ENCODE measurements around the gene SMURF1.

- TF ChIP-seq, protein P1, sequence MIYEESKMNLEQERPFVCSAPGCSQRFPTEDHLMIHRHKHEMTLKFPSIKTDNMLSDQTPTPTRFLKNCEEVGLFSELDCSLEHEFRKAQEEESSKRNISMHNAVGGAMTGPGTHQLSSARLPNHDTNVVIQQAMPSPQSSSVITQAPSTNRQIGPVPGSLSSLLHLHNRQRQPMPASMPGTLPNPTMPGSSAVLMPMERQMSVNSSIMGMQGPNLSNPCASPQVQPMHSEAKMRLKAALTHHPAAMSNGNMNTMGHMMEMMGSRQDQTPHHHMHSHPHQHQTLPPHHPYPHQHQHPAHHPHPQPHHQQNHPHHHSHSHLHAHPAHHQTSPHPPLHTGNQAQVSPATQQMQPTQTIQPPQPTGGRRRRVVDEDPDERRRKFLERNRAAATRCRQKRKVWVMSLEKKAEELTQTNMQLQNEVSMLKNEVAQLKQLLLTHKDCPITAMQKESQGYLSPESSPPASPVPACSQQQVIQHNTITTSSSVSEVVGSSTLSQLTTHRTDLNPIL (CRISPR knock-in tag; IDR thresholded peaks at IDR 0.05; ENCODE audit: low read depth): no peak
- no peak for TF ChIP-seq SNAI2 (CRISPR knock-in tag; IDR thresholded peaks at IDR 0.05)
- no peak for TF ChIP-seq TCF4 (CRISPR knock-in tag; IDR thresholded peaks at IDR 0.05; ENCODE audit: borderline replicate concordance)
- TF ChIP-seq ZFP3 (CRISPR knock-in tag; IDR thresholded peaks at IDR 0.05): no peak
- TF ChIP-seq ZNF8 (CRISPR knock-in tag; IDR thresholded peaks at IDR 0.05): no peak
- TF ChIP-seq, protein P2, sequence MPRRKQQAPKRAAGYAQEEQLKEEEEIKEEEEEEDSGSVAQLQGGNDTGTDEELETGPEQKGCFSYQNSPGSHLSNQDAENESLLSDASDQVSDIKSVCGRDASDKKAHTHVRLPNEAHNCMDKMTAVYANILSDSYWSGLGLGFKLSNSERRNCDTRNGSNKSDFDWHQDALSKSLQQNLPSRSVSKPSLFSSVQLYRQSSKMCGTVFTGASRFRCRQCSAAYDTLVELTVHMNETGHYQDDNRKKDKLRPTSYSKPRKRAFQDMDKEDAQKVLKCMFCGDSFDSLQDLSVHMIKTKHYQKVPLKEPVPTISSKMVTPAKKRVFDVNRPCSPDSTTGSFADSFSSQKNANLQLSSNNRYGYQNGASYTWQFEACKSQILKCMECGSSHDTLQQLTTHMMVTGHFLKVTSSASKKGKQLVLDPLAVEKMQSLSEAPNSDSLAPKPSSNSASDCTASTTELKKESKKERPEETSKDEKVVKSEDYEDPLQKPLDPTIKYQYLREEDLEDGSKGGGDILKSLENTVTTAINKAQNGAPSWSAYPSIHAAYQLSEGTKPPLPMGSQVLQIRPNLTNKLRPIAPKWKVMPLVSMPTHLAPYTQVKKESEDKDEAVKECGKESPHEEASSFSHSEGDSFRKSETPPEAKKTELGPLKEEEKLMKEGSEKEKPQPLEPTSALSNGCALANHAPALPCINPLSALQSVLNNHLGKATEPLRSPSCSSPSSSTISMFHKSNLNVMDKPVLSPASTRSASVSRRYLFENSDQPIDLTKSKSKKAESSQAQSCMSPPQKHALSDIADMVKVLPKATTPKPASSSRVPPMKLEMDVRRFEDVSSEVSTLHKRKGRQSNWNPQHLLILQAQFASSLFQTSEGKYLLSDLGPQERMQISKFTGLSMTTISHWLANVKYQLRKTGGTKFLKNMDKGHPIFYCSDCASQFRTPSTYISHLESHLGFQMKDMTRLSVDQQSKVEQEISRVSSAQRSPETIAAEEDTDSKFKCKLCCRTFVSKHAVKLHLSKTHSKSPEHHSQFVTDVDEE (CRISPR knock-in tag; IDR thresholded peaks at IDR 0.05): no peak
- no peak for TF ChIP-seq ISL1 (CRISPR knock-in tag; IDR thresholded peaks at IDR 0.05)
- no peak for TF ChIP-seq BACH2 (CRISPR knock-in tag; IDR thresholded peaks at IDR 0.05; ENCODE audit: borderline replicate concordance)
- TF ChIP-seq ZC3H10 (CRISPR knock-in tag; IDR thresholded peaks at IDR 0.05): no peak
- no peak for TF ChIP-seq PATZ1 (CRISPR knock-in tag; IDR thresholded peaks at IDR 0.05; ENCODE audit: borderline replicate concordance)
- TF ChIP-seq GLIS3 (CRISPR knock-in tag; IDR thresholded peaks at IDR 0.05): no peak
- TF ChIP-seq ESRRG (CRISPR knock-in tag; IDR thresholded peaks at IDR 0.05): no peak
- no peak for TF ChIP-seq OSR1 (CRISPR knock-in tag; IDR thresholded peaks at IDR 0.05)
These were observed 30.9 kb downstream of the SMURF1 start for GRCh38 chr7:99112979-99113378.
